Epithelial cell of proximal tubule (primary cell): ENCODE measurements around the gene PTPN21. TPM values are rescaled to one million over a fixed set of nuclear protein-coding genes. Genes with fewer than 3 reads are reported as not detected.

Experiments used
- DNase-seq: peaks from one replicate; pipeline ENCODE4 v3.0.0-alpha.2; 2011; ENCODE audit warnings: low read depth
- H3K4me3 ChIP-seq: 2 replicates; pipeline ENCODE4 v1.5.1; 2011; ENCODE audit warnings: low read depth, mild to moderate bottlenecking, low read length
- CTCF ChIP-seq: conservative IDR thresholded peaks from 2 replicates; pipeline ENCODE4 v1.5.1; 2012; ENCODE audit warnings: low read depth, mild to moderate bottlenecking, low read length
- total RNA-seq: library from RNA; depleted of rRNA; stranded (reverse); fragments of >200 nt; gene quantifications from 2 replicates; pipeline ENCODE4 v1.2.3, GENCODE V29; 2015

PTPN21 gene
- total RNA-seq, 1 donor from 2014 or later: 5.9 TPM

- no peak overlapping the region for H3K4me3 ChIP-seq
- DNase-seq: no peak
- TF ChIP-seq CTCF: no peak
Observed at GRCh38 chr14:88568196-88568595, 13.4 kb upstream of the PTPN21 start.

- TF ChIP-seq CTCF: no peak
- no peak for DNase-seq
- H3K4me3 ChIP-seq: no peak overlapping the region
Observed at GRCh38 chr14:88565427-88565826, 10.6 kb upstream of the PTPN21 start.

GRCh38 chr14:88563845-88564244 is 9.0 kb upstream of the PTPN21 start:
- no peak for DNase-seq
- TF ChIP-seq CTCF: no peak
- H3K4me3 ChIP-seq: peak overlapping the region; percentile 93

GRCh38 chr14:88562831-88563686 is 8.3 kb upstream of the PTPN21 start, which contains the start of gene ZC3H14:
TSS of gene ZC3H14 (plus strand) at chr14:88563037. CDS start at chr14:88563134, 97 bp downstream.
- DNase-seq: no peak
- no peak for TF ChIP-seq CTCF
- H3K4me3 ChIP-seq: peak within 1 kb of the TSS; percentile 93

GRCh38 chr14:88562532-88562830 is 7.7 kb upstream of the PTPN21 start:
- no peak for TF ChIP-seq CTCF
- H3K4me3 ChIP-seq: peak overlapping the region; percentile 93
- DNase-seq: no peak

GRCh38 chr14:88559852-88560251 is 5.0 kb upstream of the PTPN21 start:
- DNase-seq: no peak
- TF ChIP-seq CTCF: peak; percentile 62
- no peak overlapping the region for H3K4me3 ChIP-seq

- TF ChIP-seq CTCF: no peak
- DNase-seq: no peak
- no peak overlapping the region for H3K4me3 ChIP-seq
Observed at GRCh38 chr14:88556581-88556980, 1.8 kb upstream of the PTPN21 start.
